SH-SY5Y (cell line): ENCODE measurements around the gene WNK1.

ENCODE experiments used
- GATA2 ChIP-seq: IDR thresholded peaks from 2 replicates; pipeline ENCODE4 v1.6.1; 2011; ENCODE audit warnings: mild to moderate bottlenecking, low read depth, low read length
- GATA3 ChIP-seq: IDR thresholded peaks from 2 replicates; pipeline ENCODE4 v1.6.1; 2011; ENCODE audit warnings: low read depth, mild to moderate bottlenecking, low read length, moderate library complexity

The WNK1 gene

DNA sequence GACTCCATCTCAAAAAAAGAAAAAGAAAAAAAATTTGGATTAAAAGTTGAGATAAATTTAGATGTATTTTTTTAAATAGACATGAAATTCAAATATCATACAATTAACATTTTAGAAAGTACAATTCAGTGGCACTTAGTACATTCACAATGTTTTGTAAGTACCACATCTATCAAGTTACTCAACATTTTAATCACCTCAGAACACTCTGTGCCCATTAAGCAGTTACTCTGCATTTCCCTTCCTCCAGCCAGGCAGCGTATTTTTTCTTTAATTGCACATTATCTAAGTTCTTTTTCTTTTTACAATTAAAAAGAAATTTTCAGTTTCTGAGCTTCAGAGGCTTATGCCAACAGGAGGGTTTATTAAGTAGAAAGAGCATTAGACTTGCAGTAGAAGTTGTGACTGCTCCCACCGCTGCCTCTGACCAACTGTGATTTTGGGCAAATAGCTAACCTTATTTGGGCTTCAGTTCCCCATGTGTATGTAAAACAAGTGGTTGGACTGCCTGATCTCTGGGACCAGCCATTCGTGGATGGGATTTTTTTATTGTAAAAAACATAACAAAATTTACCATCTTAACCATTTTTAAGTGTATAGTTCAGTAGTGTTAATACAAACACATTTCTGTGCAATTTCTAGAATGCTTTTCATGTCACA lies 65.7 kb downstream of the WNK1 start:
- TF ChIP-seq GATA2 = no peak

DNA sequence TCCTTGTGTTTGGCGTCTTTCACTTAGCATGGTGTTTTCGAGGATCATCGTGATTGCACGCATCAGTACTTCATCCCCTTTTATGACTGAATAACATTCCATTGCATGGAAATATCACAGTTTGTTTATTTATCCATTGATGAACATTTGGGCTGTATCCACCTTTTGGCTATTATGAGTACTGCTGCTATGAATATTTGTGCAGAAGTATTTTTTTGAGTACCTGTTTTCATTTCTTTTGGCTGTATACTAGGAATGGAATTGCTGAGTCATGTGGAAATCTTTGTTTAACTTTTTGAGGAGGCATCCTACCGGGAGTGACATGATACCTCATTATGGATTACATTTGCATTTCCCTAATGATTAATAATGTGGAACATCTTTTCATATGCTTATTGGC lies 66.4 kb downstream of the WNK1 start:
- TF ChIP-seq GATA2 (no peak), GATA3 (no peak)

DNA sequence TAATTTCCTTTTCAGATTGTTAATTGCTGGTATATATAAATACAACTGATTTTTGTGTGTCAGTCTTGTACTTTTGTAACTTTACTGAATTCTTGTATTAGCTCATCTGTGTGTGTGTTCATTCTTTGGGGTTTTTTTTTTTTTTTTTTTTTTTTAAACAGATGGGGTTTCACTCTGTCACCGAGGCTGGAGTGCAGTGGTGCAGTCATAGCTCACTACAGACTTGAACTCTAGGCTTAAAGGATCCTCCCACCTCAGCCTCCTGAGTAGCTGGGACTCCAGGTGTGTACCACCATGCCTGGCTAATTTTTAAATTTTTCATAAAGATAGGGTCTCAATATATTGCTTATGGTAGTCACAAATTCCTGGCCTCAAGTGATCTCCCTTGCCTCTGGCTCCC lies 68.0 kb downstream of the WNK1 start:
- no peak for TF ChIP-seq GATA2
- no peak for TF ChIP-seq GATA3

DNA sequence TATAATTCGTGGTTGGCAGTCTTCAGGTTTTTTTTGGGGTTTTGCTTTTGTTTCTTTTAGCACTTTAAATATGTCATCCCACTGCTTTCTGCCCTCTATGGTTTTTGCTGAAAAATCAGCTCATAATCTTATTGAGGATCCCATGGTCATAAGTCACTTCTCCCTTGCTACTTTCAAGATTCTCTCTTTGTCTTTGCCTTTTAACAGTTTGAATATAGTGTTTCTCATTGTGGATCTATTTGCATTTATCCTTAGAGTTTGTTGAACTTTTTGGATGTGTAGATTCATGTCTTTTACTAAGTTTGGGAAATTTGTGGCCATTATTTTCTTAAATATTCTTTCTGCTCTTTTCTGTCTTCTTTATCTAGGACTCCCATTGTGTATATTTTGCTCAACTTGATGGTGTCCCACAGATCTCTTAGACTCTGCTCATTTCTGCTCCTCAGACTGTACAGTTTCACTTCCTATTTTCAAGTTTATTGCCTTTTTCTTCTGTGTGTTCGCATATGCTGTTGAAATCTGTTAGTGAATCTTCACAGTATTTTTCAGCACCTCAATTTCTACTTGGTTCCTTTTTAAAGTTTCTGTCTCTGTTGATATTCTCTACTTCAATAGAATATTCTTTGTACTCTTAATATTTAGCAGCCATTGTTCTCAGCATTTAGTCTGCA lies 70.8 kb downstream of the WNK1 start:
- no peak for TF ChIP-seq GATA3
- no peak for TF ChIP-seq GATA2

DNA sequence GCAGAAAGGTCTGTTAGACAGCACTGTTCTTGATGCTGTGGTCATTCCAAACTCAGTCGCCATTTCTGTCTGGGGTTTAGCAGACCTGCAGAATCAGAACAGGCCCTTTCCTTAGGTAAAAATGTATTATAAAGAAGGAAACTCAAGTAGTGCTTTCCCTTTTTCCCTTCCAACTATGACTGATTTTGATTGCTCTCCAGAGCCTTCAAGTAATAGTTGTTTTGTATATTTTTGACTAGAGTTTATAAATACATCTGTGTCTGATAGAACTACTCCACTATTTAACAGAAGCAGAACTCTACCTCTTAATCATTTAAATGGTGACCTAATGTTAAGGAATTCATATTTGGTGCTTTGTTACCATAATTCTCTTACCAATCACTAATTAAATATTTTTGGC lies 74.0 kb downstream of the WNK1 start:
- TF ChIP-seq GATA3 (no peak), GATA2 (no peak)

DNA sequence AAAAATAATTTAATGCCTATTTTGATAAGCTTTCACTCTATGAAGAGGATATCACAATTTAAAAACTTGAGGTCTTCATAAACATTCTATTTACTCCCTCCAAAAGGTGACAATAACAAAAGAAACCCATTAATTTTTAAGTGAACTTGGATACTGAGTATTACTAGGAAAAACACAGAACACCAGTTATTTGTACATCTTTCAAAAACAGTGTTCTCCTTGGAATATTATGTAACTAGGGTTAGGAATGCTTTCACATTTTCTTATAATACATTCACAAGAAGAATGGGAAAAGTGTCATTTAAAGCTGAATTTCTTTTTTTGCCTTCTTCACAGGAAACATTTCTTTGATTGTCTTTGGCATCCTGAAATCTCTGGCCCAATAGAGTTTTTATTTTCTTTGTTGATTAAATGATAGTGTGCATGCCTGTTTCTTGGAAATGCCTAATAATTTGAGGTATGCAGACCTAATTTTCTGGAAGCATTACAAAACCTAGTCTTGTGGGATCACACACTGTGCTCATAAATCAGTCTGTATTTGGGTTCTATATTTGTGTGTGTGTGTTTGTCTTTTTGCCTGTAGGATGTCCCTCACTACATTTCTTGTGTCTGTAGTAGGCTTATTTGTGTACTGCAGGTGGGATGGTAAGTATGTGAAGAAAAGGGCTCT lies 76.5 kb downstream of the WNK1 start:
- TF ChIP-seq GATA2 = no peak
- no peak for TF ChIP-seq GATA3

DNA sequence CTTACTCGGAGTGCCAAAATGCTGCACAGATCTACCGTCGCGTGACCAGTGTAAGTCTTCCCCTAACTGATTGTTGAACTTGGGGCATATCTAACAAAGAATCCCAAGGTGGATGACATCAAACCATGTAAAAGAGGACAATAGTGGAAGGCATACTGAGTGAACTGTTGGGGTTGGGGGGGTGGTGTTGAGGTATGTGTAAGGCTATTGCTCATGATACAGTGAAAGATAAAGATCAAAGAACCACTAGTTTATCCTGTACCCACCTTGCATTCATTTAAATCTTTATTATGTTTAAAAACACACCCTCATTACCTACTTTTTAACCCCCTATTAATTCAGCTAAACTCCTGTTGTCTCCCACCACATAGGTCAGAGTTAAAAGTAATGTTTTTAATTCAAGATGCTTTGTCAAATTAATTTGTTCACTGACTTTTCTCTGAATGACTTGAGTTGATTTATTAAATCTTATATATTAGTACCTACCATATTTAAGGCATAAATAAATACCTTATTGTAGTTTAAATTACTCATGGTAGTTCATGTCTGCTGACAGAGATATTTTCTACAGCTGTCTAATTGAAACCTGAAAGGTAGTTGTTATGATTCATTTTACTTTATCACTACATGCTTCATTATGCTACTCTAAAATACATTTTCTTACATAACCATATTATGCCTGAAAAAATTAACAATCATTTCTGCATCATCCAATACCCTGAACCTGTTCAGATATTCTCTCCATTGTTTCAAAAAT lies 77.9 kb downstream of the WNK1 start:
- TF ChIP-seq GATA2 (no peak), GATA3 (no peak)

DNA sequence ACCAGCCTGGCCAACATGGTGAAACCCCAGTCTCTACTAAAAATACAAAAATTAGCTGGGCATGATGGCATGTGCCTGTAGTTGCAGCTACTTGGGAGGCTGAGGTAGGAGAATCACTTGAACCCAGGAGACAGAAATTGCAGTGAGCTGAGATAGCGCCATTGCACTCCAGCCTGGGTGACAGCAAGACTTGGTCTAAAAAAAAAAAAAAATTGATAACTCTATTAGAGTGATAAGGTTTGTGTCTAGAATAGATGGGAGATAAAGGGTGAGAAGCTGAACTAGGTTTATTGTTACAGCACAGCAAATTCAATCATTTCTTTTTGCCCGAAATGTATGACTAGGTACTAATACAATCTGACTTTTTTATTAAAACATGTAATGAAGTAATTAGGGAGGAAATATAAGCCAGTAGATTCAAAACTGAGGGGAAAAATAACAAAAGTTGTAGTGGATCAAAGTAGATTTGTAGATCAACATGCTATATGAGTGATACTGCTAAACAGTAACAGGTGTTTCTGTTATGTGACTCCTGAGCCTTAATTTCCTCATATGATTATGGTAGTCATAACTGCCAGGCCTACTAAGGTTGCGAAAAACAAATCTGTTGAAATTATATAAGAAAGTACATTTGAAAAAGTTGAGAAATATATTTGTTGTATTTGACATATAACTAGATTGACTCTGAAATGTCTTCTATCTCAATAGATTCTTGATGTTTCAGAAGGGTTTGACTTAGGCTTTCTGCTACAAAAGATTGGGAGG lies 83.6 kb downstream of the WNK1 start:
- TF ChIP-seq GATA2 (peak; percentile 58), GATA3 (no peak; the same call in 1 of the 2 replicates)

DNA sequence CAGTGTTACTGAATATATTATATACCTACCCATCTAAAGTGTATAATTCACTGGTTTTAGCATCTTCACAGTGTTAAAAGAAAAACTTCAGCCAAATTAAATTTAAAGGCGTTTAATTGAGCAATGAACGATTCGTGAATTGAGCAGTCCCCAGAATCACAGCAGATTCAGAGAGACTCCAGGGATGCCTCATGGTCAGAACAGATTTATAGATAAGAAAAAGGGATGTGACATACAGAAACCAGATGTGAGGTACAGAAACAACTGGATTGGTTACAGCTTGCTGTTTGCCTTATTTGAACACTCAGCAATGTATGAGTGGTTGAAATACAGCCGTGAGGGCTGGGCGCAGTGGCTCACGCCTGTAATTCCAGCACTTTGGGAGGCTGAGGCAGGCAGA lies 84.6 kb downstream of the WNK1 start:
- TF ChIP-seq GATA3 (peak; percentile 68), GATA2 (peak; percentile 80)

DNA sequence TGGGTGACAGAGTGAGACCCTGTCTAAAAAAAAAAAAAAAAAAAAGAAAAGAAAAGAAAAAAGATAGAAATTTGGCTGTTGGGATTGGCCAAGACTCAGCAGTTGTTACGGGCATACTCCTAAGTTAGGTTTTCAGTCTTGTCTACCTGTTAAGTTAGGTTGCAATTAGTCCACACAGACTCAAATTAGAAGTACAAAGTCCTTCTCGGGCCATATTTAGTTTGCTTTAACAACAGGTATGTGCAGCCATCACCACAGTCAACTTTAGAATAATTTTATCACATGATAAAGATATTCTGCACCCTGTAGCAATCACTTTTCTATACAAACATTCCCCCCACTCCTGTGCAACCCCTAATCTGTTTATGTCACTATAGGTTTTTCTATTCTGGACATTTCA lies 85.2 kb downstream of the WNK1 start:
- no peak for TF ChIP-seq GATA3
- TF ChIP-seq GATA2 = no peak

DNA sequence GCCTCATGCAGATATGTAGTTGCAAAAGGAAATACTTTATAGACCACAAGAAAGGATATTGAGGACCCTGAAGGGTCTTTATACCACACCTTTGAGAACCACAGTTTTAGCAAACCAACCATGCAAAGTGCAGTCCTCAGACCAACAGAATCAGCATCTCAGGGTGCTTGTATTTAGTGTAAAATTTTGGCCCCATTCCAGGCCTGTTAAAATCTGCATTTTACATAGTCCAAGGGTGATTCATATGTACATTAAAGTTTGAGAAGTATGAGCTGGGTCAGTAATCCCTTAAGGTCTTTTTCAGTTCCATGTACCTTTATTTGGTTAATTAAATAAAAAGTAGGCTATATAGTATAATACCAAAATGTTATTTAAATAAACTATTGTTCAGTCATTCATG lies 91.2 kb downstream of the WNK1 start:
- TF ChIP-seq GATA3 (no peak), GATA2 (no peak)

DNA sequence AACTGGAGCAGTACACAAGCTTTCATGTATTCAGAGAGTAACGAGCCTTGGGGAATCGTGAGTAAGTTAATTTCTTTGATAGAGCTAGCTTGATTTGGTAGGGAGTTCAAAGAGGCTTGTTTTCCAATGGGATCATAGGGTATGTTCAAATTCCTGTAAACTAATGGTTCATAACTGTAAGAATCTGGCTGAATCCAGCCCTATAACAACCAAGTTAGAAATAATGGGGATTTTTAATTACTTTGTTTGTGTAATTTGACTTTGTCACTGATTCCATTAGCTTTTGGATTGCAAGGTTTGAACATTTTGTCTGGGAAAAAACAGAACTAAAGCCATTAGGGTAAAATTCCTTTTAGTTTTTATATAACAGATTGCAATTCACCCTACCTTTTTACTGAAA lies 94.0 kb downstream of the WNK1 start:
- no peak for TF ChIP-seq GATA2
- no peak for TF ChIP-seq GATA3

DNA sequence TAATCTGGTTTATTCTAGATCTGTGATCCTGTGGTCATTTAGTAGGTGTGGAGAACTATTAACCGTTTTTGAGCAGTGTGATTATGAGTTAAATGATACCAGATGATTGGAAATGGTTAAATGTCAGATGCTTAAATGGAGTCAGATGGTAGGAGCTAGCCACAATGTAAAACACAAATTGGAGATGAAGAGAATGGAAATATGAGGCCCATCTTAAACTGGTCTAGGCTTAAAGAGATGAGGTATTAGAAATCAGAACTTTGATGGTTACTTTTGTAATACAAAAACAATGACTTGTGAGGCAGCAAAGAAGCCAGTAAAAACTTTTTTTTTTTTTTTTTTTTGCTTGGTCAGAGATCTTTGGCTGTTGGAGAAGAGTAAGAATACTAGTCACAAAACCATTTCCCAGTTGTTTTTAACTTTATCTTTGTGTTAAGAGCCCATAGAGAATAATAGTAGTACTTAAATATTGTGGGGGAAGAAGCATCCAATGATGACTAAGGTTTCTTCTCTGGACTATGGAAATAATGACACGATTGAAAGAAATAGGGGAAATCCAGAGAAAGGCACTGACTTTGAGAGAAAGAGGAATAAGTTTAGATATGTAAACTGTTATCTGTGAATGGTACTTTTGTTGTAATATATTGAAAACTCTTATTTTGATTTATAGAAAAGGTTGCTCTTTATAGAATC lies 95.9 kb downstream of the WNK1 start:
- TF ChIP-seq GATA3 = no peak

DNA sequence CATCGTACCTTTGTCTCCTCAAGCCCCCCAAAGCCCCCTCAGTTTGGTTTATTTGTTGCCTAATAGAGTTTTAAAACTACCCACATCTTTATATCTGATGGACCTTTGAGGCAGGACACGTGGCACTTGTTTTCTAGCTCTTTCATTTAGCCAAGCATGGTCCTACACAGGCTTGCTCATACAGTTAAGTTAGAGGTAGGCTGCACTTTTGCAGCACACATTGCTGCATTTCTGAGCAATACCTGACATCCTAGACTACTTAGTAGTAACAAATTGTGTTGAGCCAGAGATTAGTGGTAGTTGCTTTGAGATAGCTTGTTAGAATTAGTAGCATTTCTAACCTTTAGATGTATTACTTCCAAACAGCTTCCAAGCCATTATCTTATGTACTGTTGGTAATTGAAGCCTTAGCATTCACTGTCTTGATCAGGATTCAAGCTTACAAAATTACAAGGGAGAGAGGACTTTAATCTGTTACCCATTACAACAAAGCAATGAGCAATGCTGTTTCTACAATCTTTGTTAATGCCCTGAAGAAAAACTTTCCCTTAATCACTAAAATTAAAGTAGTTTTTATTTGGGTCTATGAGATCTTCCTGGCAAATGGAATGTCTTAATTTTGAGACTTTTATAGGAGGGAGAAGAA lies 96.6 kb downstream of the WNK1 start:
- TF ChIP-seq GATA3 = no peak
- TF ChIP-seq GATA2 = no peak

DNA sequence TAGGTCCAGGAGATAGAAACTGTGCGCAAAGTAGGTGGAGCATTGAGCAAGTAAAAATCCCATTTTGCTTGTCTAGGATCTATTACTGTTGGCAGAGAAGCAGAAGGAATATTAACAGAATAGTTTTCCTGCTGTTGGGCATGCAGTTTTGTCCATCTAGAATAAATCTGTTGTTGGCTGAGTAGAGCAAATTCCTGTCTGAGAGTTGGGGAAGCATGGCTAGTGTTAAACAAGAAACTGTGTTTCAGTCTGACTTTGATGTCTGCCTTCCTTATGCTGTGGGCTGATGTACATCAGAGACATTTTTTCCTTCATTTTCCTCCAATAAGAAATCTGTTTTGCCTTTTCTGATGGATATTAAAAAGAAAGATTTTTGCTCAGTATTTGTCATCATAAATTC lies 99.0 kb downstream of the WNK1 start:
- no peak for TF ChIP-seq GATA2
- TF ChIP-seq GATA3 = no peak
